OCI-LY7 (cell line): ENCODE measurements around the gene PCDHGA4.
A peak's percentile ranks its signal among the peaks of the same experiment; 100 is the strongest.

Experiments
- CTCF ChIP-seq: fragments of 200-600 bp; sonication (generic); conservative IDR thresholded peaks from 2 replicates; pipeline ENCODE4 v1.5.1; 2014; ENCODE audit warnings: mild to moderate bottlenecking, antibody characterized with exemption, low read length, moderate library complexity, mixed read lengths
- EZH2phosphoT487 ChIP-seq: fragments of 200-600 bp; sonication (generic); IDR thresholded peaks from 2 replicates; pipeline ENCODE4 v1.6.1; 2018; ENCODE audit warnings: low read depth, borderline replicate concordance, mild to moderate bottlenecking, mixed run types, antibody characterized with exemption, low read length, moderate library complexity, mixed read lengths

GRCh38 chr5:141382469-141383294, 27.9 kb downstream of the PCDHGA4 start, which contains the start of gene PCDHGA7:
- TF ChIP-seq CTCF (peak; percentile 76), EZH2phosphoT487 (no peak)
